Measurements from ENCODE around the gene CACNA2D4.
A peak's percentile ranks its signal among the peaks of the same experiment; 100 is the strongest.
"Not testable (repeated sequence)": the region's sequence is repeated elsewhere in the genome, so short reads cannot be mapped to it uniquely, and the experiment has no call there.

Gene CACNA2D4, protein sequence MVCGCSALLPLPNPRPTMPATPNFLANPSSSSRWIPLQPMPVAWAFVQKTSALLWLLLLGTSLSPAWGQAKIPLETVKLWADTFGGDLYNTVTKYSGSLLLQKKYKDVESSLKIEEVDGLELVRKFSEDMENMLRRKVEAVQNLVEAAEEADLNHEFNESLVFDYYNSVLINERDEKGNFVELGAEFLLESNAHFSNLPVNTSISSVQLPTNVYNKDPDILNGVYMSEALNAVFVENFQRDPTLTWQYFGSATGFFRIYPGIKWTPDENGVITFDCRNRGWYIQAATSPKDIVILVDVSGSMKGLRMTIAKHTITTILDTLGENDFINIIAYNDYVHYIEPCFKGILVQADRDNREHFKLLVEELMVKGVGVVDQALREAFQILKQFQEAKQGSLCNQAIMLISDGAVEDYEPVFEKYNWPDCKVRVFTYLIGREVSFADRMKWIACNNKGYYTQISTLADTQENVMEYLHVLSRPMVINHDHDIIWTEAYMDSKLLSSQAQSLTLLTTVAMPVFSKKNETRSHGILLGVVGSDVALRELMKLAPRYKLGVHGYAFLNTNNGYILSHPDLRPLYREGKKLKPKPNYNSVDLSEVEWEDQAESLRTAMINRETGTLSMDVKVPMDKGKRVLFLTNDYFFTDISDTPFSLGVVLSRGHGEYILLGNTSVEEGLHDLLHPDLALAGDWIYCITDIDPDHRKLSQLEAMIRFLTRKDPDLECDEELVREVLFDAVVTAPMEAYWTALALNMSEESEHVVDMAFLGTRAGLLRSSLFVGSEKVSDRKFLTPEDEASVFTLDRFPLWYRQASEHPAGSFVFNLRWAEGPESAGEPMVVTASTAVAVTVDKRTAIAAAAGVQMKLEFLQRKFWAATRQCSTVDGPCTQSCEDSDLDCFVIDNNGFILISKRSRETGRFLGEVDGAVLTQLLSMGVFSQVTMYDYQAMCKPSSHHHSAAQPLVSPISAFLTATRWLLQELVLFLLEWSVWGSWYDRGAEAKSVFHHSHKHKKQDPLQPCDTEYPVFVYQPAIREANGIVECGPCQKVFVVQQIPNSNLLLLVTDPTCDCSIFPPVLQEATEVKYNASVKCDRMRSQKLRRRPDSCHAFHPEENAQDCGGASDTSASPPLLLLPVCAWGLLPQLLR

DNA sequence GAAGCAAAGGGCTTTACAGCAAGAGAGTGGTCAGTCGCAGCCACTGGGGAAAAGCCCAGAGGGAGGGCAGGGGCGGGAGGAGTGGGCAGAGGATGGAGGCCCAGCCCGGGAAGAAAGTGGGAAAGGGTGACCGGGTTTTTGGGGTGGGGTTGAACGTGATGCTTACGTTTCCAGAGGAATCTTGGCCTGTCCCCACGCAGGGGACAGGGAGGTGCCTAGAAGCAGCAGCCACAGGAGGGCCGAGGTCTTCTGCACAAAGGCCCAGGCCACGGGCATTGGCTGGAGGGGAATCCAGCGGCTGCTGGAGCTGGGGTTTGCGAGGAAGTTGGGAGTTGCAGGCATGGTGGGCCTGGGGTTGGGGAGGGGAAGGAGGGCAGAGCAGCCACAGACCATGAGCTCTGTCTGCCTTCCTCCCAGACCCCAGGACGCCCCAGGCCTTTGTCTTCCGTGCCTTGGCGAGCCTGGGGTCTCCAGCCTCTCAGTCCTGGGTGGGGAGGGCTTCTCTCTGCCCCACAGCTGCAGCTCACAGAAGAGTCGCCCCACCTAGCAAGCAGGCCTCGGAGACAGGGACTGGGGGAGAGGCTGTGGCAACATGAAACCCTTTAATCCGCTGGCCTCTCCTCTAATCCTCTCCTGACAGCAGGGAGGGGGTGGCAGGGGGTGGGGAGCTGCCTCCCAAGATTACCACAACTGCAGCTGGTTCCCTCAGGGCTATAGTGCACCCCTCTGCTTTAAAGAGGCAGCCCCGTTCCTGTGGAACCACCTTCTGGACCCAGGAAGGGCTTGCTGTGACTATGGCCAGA is at the start of gene CACNA2D4:
CACNA2D4 (minus strand) TSS at position 572 of the 803 bp plus-strand sequence; CDS start at position 393, 179 bp downstream.
- no peak for DNase-seq

DNA sequence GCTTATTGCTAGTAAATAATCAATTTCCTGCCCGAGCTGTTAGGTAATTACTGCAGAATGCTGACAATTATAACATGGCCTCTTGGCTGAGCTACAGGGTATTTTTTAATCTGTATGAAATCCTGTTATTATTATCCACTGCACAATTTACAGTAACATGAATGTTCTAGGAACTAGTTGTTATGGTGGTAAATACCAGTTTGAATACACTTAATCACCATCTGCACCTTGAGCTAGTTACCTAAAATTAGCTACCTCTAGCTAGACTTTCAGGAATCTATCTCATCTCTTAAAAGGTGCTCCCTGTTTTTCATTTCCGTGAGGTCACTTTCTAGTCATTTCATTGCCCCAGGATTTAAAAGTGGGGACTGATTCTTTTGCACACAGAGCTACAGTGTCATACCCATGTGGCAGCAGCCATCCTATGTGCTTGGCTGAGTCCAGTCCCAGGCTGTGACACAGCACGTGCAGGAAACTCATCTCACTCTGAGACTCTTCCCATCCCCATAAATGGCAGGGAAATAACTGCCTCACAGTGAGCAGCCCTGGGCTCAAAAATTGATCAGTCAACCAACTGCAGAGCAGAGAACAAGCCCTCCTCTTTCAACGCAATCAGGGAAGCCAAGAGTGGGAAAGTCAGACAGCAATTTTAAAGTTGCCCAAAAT is 48.2 kb upstream of the CACNA2D4 start:
- DNase-seq: no peak

DNA sequence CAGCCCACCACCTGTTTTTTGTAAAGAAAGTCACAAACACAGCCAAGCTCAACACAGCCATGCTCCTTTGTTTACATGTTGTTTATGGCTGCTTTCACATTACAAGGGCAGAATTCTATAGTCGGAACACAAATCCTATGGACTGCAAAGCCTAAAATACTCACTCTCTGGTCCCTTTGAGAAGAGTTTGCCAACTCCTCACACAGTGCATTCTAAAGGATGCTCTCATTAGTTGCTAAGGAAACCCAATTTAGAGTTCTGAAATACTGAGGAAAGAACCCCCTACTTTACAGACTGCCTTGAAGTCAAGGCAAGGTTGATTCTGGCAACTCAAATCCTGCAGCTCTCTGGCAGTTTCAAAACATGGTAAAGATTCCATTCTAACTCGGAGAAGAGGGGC is 47.5 kb upstream of the CACNA2D4 start:
- no peak for DNase-seq

DNA sequence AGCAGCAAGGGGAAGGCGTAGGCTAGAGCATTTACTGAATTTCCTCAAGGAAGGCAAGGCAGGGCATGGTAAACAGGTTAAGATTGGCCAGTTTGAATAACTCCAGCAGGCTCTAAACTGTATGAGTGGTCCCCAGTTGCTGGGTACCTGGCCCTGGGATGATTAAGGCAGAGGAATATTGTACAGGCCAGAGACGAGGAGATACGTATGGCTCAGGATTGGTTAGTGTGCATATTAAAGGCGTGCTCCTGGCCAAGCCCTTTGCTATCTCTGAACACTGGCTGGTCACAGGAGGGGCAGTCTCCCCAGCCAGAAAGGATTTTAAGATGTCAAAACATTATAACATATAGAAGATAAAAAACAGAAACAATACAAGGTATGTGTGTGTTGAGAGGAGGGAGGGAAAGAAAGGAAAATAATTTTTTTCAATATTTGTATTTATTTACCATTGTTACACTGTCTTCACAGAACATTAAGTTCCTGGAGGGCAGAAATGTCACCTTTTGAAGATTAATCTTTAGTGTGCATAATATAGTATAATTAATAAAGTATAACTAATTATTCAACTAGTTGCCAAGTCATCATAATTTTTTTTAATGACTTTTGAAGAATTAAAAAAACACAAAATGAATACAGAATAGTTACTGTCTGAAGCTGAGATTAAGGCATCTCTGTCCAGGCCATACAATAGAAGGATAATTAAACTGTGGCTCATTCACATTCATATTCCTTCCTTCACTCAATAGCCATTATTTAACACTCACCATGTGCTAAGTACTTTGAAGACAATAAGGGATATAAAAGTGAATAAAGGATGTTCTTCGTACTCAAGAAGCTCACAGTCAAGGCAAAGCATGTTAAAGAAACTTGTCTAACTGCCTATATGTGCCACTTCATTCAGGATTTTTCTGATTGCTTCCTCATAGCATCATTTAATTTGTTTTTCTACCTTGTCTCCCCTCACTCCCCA is 43.9 kb upstream of the CACNA2D4 start:
- no peak for DNase-seq

DNA sequence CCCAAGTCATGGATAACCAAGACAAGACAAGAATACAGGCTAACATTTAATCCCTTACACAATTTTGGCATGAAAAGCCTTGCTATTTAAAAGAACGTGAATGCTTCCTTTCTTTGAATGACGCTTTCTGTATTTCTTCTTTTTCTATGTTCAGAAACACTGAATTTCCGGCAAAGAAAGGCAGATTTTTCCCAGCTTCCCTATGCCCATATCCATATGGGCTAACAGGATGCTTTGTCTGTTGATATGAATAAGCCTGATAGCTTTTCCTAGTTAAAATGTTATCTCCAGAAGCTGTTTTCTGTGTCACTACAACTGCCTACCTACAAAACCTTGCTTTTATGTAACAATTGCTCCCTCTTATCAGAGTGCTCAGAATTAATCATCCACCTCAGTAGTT is 38.3 kb upstream of the CACNA2D4 start:
- no peak for DNase-seq

DNA sequence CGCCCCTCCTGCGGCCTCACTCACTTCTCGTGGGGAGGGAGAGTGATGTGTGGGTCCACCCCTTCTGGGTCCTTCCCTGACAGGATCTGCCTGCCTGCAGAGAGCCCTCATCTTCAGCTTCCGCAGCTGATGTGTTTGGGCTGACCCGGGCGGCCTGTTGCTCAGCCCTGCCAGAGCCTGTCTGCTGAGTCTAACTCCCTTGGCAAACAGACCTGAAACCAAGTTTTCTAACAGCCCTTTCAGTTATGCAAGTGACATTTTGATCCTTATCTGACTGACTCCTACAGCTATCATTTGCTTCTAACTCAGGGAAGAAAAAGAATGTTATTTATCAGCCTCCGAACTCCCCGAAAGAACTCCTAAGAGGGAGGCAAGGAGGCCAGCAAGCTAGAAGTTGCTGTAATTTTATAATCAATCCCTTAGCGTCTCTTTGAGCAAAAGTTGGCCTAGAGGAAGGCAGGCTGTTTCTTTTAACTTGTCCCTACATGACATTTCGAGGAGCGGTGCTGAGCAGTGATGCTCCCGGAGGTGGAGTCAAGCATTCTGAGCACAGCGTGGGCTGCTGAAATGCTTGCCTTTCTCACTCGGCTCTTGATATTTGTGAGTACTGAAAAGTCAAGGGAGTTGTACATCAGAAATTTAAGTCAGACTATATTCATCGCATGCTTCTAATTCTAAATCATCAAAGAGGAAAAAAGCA is 31.5 kb upstream of the CACNA2D4 start:
- DNase-seq: no peak

DNA sequence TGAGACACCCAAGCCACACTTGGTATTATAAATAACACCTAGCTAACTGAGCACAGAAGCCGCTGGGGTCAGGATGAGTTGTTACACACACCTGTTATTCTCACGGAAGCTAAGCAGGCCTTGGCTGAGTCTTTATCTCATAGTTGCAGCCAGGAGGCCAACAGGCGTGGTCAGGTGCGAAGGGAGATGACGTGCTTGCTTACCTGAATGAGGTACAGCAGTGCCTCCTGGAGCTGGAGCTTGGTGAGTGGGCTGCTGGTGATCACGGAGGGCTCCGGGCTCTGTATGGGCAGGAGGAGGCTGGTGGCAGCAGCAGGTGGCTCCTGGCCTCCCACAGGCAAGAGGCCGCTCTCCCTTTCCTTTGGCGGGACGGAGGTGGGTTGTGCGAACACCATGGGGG is 30.4 kb upstream of the CACNA2D4 start:
- DNase-seq: no peak

DNA sequence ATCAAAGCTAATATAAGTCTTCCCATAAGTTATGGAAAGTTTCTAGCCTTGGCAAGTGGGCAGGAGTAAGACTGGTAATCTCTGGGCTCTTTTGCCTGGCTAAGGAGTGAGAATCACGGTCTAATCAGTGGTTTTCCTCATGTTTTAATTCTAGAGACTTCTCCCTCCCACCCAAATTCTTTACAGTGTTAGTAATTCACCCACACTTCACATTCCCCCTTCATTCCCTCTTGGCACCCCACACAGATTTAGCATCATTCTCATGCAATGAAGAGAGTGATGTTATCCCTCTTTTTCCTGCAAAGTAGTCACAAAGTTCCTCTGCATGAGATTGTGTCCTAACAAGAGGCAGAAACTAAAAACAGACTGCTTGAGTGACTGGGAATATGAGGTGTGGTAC is 28.6 kb upstream of the CACNA2D4 start:
- DNase-seq: no peak

DNA sequence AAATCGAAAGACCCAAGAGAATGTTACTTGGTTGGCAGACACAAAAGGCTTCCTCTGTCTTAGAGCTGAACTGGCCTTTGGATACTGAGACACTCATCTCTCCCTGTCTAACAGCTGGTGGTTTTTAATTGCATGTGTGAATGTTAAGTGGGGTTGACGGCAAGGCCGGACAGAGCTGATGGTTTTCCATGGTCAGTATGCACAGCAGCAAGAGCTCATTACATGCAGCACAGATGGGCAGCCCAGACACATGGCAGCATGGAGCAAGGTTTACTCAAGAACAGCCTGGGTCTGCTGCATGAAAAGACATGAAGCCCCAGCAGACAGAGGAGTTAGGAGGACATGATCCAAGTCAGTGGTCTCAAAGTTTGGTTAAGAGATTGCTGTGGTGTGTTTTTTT is 27.8 kb upstream of the CACNA2D4 start:
- no peak for DNase-seq

DNA sequence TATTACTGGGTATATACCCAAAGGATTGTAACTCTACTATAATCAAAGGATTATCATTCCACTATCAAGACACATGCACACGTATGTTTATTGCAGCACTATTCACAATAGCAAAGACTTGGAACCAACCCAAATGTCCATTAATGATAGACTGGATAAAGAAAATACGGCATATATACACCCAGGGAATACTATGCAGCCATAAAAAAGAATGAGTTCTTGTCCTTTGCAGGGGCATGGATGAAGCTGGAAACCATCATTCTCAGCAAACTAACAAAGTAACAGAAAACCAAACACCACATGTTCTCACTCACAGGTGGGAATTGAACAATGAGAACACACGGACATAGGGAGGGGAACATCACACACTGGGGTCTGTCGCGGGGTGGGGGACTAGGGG is 27.1 kb upstream of the CACNA2D4 start:
- DNase-seq: not testable (repeated sequence)

DNA sequence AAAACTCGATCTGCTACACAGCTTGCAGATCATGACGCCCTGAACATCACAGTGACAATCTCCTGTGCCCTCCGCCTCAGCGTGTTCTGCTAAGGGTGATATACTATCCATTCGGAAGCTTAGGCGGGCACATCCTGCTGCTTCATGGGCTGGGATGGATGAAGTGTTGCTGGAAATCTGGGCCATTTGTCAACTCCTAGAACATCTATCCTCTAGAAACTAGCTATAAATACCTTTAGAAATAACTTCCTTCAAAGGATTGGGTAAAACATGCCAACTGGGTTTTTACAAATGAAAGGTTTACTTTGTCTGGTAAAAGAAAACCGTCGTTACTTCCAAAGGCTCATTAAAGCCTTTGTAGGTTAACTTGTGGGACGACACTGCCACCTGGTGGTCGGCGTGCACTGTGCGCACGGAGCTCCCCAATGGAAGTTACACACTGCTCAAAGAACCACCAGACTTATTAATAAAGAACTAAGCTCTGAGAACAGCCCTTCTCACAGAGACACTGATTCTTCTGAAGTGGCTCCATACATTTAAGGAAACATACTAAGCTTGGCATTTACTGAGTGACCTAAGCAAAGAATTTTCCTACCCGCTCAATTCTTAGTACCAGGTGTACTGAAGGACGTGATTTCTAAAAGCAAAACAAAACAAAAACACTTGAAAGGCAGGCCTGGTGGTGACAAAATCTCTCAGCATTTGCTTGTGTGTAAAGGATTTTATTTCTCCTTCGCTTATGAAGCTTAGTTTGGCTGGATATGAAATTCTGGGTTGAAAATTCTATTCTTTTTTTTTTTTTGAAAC is 21.6 kb upstream of the CACNA2D4 start:
- DNase-seq: peak; percentile 95

DNA sequence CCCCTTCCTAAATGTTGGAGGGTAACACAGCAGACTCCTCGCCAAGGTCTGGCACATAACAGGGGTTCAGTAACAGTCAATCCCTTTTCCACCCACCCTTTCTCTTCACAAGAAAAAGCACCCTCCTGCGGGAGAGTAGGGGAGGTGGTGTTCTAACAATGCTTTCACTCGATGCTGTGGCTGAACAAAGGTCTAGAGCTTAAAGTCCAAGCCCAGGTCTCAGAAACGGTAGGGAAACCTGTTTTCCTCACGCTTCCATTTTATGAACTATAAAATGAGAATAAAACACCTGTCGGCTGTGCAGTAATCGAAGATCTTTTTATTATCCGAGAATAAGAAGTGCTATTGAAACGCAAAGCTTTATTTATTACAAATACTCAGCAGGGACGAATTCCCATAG is 20.9 kb upstream of the CACNA2D4 start:
- DNase-seq: no peak

DNA sequence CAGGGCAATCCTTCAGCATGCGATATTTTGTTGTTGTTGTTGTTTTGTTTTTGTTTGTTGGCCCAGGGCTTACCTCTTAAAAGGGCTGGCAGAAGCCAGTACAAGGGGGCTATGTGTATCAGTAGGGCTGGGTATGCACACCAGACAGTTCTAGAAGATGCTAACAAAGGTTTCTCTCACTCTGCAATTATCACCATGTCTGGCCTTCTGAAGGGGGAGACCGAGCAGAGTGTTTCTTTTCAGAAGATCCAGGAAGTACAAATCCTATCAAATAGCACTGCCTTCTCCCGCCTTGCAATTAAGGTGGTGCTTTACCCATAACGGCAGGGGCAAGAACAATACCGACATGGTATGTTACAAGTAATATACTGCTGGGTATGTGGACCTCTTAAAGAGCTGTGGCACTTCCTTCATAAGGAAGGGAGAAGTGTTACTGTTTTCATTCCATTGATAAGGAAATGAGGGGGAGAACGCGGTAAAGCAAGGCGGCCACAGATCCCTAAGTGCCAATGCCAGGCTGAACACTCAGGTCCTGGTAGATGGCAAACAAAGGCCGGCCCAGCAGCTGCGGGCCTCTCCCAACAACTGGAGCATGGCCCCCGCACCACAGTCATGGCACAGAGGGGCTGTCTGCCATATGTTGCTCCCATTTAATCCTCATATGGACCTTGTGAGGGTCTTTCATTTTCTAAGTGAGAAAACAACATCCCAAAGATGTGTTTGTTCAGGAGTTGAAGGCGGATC is 19.2 kb upstream of the CACNA2D4 start:
- no peak for DNase-seq

DNA sequence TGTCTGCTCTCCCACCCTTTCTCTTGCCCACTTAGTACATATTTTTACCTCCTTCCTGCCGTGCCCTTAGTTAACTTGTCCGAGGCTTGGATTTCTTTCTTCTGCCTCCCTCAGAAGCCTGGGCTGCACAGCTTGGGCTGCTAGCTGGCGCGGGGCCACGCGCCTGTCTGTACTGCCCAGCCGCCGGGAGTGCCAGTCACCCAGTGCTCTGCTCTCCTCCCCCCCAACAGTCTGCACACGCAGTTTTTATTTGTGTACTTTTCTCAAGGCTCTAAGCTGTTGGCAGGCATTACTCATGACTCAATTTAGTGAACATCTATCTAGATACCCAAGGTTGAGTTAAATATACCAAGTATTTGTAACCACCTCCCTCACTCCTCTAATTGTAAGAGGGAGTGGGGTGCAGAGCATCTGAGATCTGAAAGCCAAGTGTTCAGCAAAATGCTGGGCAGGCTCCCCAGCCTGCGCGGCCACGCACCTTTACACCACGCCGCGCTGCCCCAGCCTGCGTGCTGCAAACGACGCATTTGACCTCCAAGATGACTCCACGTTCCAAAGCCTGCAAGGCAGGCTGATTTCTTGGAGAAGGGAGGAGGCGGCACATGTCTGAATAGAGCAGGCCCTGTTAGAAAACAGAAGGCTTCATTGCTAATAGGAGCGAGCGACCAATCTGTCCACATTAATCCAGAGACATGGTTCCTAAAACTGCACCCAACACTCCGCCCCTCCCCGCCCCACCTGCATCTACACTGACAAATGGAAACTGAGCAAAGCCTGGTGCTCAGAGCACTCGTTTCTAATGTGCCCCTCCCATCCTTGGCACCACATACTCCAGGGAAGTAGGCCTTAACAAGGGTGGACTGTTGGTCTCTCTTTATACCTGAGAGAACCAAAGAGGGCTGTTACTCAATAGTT is 18.2 kb upstream of the CACNA2D4 start:
- peak; percentile 90 for DNase-seq

DNA sequence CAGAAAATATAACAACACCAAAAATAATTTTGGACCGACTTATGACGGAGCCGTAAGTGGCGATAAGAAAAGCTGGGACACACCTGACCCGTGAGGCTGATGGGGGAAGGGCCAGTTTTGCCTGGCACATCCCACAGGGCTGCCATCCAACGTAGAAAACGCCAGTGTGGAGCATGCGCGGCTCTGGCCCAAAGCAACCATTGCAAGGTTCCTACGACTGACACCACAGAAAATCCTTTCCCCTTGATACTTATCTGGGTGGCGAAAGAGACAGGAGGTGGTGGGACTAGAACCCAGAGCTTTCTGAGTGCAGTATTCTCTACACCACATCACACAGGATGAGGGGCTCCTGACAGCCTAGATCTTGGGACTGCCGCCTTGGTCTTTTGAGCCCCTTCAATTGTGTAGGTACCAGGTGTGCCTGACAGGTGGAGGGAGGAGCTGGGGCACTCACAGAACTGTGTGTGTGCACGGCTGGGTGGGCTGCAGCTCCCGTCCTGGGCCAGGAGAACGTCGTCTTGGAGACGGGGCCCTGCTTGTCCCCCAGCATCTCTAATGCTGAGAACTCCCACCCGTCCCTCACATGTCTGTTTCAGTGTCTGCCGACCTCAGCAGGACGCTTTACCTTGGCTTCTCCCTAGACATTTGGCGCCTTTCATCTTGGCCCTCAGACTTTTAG is 17.4 kb upstream of the CACNA2D4 start:
- peak; percentile 75 for DNase-seq

DNA sequence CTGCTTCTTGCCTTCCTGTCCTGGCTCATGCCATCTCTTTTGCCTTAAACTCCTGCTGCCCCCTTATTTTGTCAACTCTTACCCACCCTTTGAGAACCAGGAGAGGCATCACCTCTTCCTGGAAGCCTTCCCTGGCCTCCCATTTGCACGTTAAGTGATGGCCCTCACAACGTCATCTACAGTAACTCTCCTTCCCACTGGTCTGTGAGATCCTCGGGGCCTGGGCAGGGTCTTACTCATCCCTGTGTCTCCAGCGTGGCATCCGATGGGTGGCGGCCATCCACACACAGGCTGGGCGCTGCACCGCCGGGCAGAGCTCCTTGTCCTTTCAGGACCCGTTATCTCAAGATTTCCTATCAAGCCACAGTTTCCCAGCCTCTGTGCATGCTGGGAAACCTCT is 16.8 kb upstream of the CACNA2D4 start:
- DNase-seq: no peak

DNA sequence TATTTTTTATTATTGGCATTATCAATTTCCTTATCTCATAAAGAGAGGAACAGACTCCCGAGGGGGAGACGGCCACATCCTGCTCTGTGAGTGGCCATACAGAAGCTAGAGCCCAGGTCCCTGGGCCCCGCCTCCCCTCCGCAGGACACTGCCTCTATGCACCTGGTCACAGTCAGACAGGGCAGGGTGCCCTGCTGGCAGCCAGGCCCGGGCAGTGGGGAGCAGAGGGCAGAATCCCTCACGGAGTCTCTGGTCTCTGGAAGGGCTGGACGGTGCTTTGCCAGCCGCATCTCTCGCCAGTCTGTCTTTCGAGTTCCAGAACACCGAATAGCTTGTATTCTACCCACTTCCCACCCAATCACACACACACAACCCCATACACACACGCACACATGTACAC is 16.4 kb upstream of the CACNA2D4 start:
- no peak for DNase-seq

Measured in NCI-H2171 (cell line).